ENCODE results near the gene FANCC. TPM values are rescaled to one million over a fixed set of nuclear protein-coding genes. Genes with fewer than 3 reads are reported as not detected.

FANCC gene
- total RNA-seq, 4 donors from 2014 or later = 7.7 to 27.8 (median 9.0) TPM

DNA sequence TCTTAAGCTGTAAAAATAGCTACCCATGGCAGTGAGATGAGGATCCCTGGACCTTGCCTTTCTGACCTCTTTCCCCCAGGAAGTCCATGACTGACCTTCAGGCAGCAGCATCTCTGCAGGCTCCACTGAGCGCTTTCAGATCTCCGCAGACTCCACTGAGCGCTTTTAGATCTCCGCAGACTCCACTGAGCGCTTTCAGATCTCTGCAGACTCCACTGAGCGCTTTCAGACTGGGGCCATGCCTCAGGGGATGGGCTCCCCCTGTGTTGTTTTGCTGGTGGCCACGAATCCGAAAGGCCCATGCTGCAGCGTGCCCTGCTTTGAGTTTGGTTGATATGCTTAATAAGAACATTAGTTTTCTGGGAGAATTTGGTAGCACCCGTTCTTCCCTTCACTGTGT is 254.2 kb downstream of the FANCC start:
- TF ChIP-seq, protein P1, sequence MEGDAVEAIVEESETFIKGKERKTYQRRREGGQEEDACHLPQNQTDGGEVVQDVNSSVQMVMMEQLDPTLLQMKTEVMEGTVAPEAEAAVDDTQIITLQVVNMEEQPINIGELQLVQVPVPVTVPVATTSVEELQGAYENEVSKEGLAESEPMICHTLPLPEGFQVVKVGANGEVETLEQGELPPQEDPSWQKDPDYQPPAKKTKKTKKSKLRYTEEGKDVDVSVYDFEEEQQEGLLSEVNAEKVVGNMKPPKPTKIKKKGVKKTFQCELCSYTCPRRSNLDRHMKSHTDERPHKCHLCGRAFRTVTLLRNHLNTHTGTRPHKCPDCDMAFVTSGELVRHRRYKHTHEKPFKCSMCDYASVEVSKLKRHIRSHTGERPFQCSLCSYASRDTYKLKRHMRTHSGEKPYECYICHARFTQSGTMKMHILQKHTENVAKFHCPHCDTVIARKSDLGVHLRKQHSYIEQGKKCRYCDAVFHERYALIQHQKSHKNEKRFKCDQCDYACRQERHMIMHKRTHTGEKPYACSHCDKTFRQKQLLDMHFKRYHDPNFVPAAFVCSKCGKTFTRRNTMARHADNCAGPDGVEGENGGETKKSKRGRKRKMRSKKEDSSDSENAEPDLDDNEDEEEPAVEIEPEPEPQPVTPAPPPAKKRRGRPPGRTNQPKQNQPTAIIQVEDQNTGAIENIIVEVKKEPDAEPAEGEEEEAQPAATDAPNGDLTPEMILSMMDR (IDR thresholded peaks at IDR 0.05) = no peak
- no peak for TF ChIP-seq POLR2AphosphoS5 (IDR thresholded peaks at IDR 0.05)
- Histone ChIP-seq H3K27me3 (no peaks in the 10 kb centered on the region), H3K4me3 (no peak overlapping the region), H3K36me3 (peaks cover 42% of the 10 kb centered on the region), H3K27ac (peak overlapping the region; percentile 48), H3K9me3 (no peaks in the 10 kb centered on the region), H3K4me1 (peaks cover 80% of the 10 kb centered on the region)
- WGBS = 93% methylated on average over 10 of the region's 10 CpGs
- no peak for DNase-seq (ENCODE audit: low spot score in 2 of 2)

DNA sequence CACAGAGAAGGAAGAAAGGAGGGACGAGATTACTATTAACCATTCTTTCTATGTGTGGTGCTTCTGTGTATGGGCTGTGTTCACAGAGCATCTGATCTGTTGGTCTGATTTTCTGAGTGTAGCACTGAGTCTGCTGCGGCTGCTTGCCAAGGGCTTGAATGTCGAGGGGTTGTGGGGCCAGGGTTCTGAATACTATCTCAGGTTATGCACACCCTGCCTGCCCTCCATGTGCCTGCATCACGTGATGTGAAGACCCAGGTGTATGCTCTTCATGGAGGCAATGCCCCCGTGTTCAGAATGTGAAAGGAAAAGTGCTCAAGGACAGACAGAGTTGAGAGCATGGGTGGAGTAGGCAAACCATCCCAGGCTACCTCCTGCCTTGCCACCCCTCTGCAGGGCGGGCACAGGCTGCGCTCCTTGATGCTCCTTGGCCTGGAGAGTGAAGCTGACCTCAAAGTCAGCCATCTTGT is 254.9 kb downstream of the FANCC start:
- TF ChIP-seq EP300 (IDR thresholded peaks at IDR 0.05) = no peak
- DNase-seq (ENCODE audit: low spot score in 2 of 2) = no peak
- H3K27ac ChIP-seq = peak overlapping the region; percentile 48
- no peaks in the 10 kb centered on the region for H3K27me3 ChIP-seq
- 43% methylated on average over 6 of the region's 7 CpGs for WGBS
- H3K9me3 ChIP-seq = no peaks in the 10 kb centered on the region
- no peak overlapping the region for H3K4me3 ChIP-seq
- H3K36me3 ChIP-seq = peaks cover 38% of the 10 kb centered on the region
- H3K4me1 ChIP-seq = peaks cover 84% of the 10 kb centered on the region

DNA sequence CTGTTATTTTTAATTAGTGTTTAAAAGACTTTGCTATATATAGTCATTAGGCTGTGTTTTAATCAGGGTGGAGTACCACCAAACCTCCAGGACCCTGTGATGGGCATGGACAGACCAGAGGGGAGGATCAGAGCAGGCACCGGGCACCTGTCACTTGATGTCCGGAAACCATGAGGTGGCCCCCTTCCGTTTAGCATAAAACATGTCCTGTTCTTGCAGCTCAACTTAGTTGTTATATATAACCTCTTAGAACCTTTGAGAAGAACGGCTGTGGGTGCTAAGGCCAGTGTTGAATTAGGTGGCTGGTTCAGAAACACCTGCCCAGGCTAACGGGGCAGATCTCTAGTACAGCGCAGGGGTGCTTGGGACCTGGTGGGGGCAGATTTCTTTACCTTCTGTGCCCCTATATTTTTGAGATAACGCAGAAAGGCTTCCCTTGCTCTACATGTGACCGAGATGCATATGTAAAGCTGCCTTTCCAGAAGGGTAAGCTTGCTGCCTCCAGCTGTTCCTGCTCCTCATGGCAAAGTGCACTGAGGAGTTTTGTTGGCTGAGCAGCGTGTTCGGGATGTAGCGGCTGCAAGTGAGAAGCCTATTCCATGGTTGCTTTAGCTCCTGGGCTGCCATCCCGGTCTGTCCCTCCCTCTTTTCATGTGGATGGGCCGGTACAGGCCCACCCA is 255.5 kb downstream of the FANCC start:
- Histone ChIP-seq H3K4me3 (no peak overlapping the region), H3K9me3 (no peaks in the 10 kb centered on the region), H3K36me3 (peaks cover 34% of the 10 kb centered on the region), H3K27ac (peak overlapping the region; percentile 48), H3K27me3 (no peaks in the 10 kb centered on the region), H3K4me1 (peaks cover 90% of the 10 kb centered on the region)
- WGBS = 45% methylated on average over 13 of the region's 13 CpGs
- TF ChIP-seq POLR2AphosphoS5 (IDR thresholded peaks at IDR 0.05) (no peak), EP300 (IDR thresholded peaks at IDR 0.05) (no peak), POLR2A (IDR thresholded peaks at IDR 0.05) (no peak)
- TF ChIP-seq, protein P1 (IDR thresholded peaks at IDR 0.05) = no peak
- no peak for DNase-seq (ENCODE audit: low spot score in 2 of 2)

DNA sequence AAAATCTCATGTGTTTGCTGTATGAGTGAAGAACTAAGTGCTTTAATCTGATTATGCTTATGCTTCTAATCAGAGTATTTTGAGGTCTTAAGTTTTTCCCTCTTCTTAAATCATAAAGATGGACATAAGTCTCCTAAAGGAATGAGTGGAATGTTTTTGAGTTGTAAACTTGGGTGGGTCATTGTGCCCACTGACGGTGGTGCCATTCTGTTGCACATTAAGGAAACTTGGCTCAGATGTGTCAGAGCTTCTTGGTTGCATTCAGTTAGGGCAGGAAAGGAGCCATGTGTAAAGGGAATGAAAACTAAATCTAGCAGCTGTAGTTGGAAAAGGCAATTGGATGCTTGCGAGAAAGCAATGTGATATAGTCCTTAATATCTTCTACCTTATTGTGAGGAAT is 256.6 kb downstream of the FANCC start:
- no peak for DNase-seq (ENCODE audit: low spot score in 2 of 2)

DNA sequence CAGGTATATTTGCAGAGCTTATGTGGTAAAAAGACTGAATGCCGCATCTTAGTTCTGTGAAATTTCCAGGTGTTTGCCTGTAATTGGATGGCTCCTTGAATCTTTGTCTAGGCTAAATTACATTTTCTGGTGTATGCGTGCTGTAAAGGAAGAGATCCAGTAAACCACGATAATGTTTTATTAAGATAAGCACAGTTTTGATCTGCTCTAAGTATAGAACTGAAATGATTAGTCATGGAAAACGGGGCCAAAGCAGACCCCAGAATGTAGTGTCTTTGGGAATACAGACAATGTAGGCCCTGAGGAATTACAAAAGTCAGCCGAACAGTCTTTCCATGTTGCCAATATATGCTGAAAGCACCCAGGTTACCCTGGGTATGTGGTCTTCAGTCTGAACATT is 257.3 kb downstream of the FANCC start:
- WGBS = 71% methylated on average over 5 of the region's 5 CpGs
- H3K9me3 ChIP-seq = no peaks in the 10 kb centered on the region
- H3K4me1 ChIP-seq = peaks cover 99% of the 10 kb centered on the region
- H3K27me3 ChIP-seq = no peaks in the 10 kb centered on the region
- peak overlapping the region; percentile 26 for H3K27ac ChIP-seq
- DNase-seq (ENCODE audit: low spot score in 2 of 2) = no peak
- TF ChIP-seq, protein P1 (IDR thresholded peaks at IDR 0.05) = no peak
- no peak for TF ChIP-seq POLR2AphosphoS5 (IDR thresholded peaks at IDR 0.05)
- peaks cover 34% of the 10 kb centered on the region for H3K36me3 ChIP-seq
- no peak overlapping the region for H3K4me3 ChIP-seq

More for the DNA sequence above, 256.6 kb downstream of the FANCC start:
- Histone ChIP-seq H3K4me1 (peaks cover 99% of the 10 kb centered on the region), H3K27me3 (no peaks in the 10 kb centered on the region), H3K36me3 (peaks cover 34% of the 10 kb centered on the region), H3K4me3 (no peak overlapping the region), H3K27ac (no peak overlapping the region), H3K9me3 (no peaks in the 10 kb centered on the region)
- no peak for TF ChIP-seq POLR2A (IDR thresholded peaks at IDR 0.05)
- TF ChIP-seq, protein P1 (IDR thresholded peaks at IDR 0.05) = no peak
- no peak for TF ChIP-seq EP300 (IDR thresholded peaks at IDR 0.05)
- no peak for TF ChIP-seq POLR2AphosphoS5 (IDR thresholded peaks at IDR 0.05)
- whole genome bisulfite sequencing = 64% methylated on average over 2 of the region's 2 CpGs
